DOHH2 (cell line): ENCODE data around the gene SEMA3E.

Experiments
- H3F3A ChIP-seq: fragments of 200-600 bp; sonication (generic), shearing (Covaris generic); 2 replicates; pipeline ENCODE4 v1.6.0; 2016; ENCODE audit warnings: antibody characterized with exemption, mild to moderate bottlenecking; ENCODE audit not compliant: control insufficient read depth, insufficient read depth
- H3K27ac ChIP-seq: fragments of 200-600 bp; sonication (generic); 2 replicates; pipeline ENCODE4 v1.5.1; 2014; ENCODE audit warnings: low read depth, mild to moderate bottlenecking, low read length, moderate library complexity
- H3K27me3 ChIP-seq: fragments of 200-600 bp; sonication (generic); 2 replicates; pipeline ENCODE4 v1.6.1; 2014; ENCODE audit warnings: mild to moderate bottlenecking, low read length, mixed read lengths; ENCODE audit not compliant: control insufficient read depth
- H3K36me3 ChIP-seq: fragments of 200-600 bp; sonication (generic); 2 replicates; pipeline ENCODE4 v1.6.1; 2014; ENCODE audit warnings: mild to moderate bottlenecking, low read length, moderate library complexity, mixed read lengths; ENCODE audit not compliant: control insufficient read depth
- H3K4me1 ChIP-seq: fragments of 200-600 bp; sonication (generic); 2 replicates; pipeline ENCODE4 v1.6.1; 2014; ENCODE audit warnings: mild to moderate bottlenecking, low read length, mixed read lengths; ENCODE audit not compliant: control insufficient read depth
- H3K4me2 ChIP-seq: fragments of 200-600 bp; sonication (generic); 2 replicates; pipeline ENCODE4 v1.6.0; 2014; ENCODE audit warnings: mild to moderate bottlenecking, low read length, moderate library complexity
- H3K4me3 ChIP-seq: fragments of 200-600 bp; sonication (generic); 2 replicates; pipeline ENCODE4 v1.5.1; 2014; ENCODE audit warnings: mild to moderate bottlenecking, low read length, mixed read lengths
- H3K79me2 ChIP-seq: fragments of 200-600 bp; sonication (generic); 2 replicates; pipeline ENCODE4 v1.6.1; 2014; ENCODE audit warnings: mild to moderate bottlenecking, low read length, mixed read lengths; ENCODE audit not compliant: control insufficient read depth
- H3K9me2 ChIP-seq: fragments of 200-600 bp; sonication (generic); replicated peaks from 2 replicates; pipeline ENCODE4 v1.6.1; 2014; ENCODE audit warnings: mild to moderate bottlenecking, low read length, mixed read lengths; ENCODE audit not compliant: control insufficient read depth
- H3K9me3 ChIP-seq: fragments of 200-600 bp; sonication (generic); 2 replicates; pipeline ENCODE4 v1.6.1; 2014; ENCODE audit warnings: antibody characterized with exemption, low read length, mixed read lengths; ENCODE audit not compliant: control insufficient read depth, insufficient read depth
- H4K20me1 ChIP-seq: fragments of 200-600 bp; sonication (generic); 2 replicates; pipeline ENCODE4 v1.6.0; 2014; ENCODE audit warnings: low read depth, mild to moderate bottlenecking, antibody characterized with exemption, low read length, moderate library complexity; ENCODE audit not compliant: control insufficient read depth, insufficient read depth
- EZH2phosphoT487 ChIP-seq: fragments of 200-600 bp; sonication (generic); IDR thresholded peaks from 2 replicates; pipeline ENCODE4 v1.6.1; 2017; ENCODE audit warnings: borderline replicate concordance, mild to moderate bottlenecking, antibody characterized with exemption, low read length, moderate library complexity, mixed read lengths
- TF ChIP-seq, protein P1 (sequence below): fragments of 200-600 bp; sonication (generic); IDR thresholded peaks from one replicate; pipeline ENCODE4 v1.5.1; 2014; ENCODE audit warnings: antibody characterized with exemption, mild to moderate bottlenecking, low read depth, low read length; ENCODE audit not compliant: poor library complexity, severe bottlenecking

Gene SEMA3E

DNA sequence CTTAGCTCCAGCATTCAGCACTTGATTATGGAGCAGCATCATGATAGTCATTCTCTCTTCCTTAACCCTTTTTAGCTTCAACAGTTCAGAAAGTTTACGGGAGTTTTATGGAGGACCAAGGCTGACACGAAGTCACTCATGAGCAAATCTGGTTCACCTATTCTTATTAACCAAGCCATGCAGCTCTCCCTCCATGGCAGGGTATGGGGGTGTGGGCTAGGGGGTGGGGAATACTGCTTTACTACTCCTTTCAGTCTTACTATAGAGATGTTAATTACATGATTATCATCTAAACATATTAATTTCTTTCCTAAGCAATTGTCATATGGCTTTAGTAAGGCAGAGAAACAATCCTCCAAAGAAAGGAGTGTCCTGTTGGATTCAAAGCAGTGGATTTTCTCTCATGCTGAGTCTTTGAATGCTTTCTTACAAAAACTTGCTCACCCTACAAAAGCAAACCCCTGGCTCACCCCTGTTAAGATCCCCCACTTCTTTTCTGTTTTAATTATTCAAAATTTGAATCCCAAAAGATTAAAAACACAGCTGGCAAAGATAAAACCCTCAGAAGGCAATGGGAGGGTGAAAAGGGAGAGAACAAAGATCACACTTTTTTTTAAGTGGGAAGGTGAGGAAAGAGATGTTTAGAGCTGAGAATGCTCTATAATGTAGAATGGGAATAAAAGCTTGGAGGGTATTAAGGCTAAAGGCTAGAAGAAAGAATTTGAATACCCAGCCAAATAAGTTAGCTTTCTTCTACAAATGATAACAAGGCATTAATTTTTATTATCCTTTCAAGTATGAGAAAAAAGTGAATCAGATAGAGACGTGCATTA is 46.4 kb upstream of the SEMA3E start:
- Histone ChIP-seq H4K20me1 (no peaks in the 10 kb centered on the region), H3K9me2 (no peaks in the 10 kb centered on the region), H3K27me3 (no peaks in the 10 kb centered on the region), H3K36me3 (no peaks in the 10 kb centered on the region), H3F3A (no peaks in the 10 kb centered on the region), H3K4me1 (no peaks in the 10 kb centered on the region), H3K79me2 (no peaks in the 10 kb centered on the region), H3K9me3 (no peaks in the 10 kb centered on the region), H3K4me3 (no peak overlapping the region), H3K27ac (no peak overlapping the region), H3K4me2 (no peak overlapping the region)
- TF ChIP-seq EZH2phosphoT487, result no peak
- TF ChIP-seq, protein P1, sequence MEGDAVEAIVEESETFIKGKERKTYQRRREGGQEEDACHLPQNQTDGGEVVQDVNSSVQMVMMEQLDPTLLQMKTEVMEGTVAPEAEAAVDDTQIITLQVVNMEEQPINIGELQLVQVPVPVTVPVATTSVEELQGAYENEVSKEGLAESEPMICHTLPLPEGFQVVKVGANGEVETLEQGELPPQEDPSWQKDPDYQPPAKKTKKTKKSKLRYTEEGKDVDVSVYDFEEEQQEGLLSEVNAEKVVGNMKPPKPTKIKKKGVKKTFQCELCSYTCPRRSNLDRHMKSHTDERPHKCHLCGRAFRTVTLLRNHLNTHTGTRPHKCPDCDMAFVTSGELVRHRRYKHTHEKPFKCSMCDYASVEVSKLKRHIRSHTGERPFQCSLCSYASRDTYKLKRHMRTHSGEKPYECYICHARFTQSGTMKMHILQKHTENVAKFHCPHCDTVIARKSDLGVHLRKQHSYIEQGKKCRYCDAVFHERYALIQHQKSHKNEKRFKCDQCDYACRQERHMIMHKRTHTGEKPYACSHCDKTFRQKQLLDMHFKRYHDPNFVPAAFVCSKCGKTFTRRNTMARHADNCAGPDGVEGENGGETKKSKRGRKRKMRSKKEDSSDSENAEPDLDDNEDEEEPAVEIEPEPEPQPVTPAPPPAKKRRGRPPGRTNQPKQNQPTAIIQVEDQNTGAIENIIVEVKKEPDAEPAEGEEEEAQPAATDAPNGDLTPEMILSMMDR, result no peak

DNA sequence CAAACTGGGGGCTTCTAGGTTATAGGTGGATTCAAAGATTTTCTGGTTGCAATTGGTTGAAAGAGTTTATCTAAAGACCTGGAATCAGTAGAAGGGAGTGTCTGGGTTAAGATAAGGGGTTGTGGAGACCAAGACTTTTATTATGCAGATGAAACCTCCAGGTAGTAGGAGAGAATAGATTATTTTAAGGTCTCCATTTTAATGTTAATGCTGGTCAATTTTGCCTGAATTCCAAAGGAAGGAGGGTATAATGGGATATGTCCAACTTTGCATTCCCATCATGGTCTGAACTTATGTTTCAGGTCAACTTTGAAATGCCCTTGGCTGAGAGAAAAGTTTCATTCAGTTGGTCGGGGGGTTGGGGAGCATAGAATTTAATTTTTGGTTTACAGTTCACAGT is 44.3 kb upstream of the SEMA3E start:
- Histone ChIP-seq H3K4me1 (no peaks in the 10 kb centered on the region), H3K27ac (no peak overlapping the region), H3F3A (no peaks in the 10 kb centered on the region), H3K9me3 (no peaks in the 10 kb centered on the region), H3K9me2 (no peaks in the 10 kb centered on the region), H3K4me2 (no peak overlapping the region), H3K36me3 (no peaks in the 10 kb centered on the region), H4K20me1 (no peaks in the 10 kb centered on the region), H3K27me3 (no peaks in the 10 kb centered on the region), H3K4me3 (no peak overlapping the region), H3K79me2 (no peaks in the 10 kb centered on the region)
- no peak for TF ChIP-seq EZH2phosphoT487
- TF ChIP-seq, protein P1, result no peak

DNA sequence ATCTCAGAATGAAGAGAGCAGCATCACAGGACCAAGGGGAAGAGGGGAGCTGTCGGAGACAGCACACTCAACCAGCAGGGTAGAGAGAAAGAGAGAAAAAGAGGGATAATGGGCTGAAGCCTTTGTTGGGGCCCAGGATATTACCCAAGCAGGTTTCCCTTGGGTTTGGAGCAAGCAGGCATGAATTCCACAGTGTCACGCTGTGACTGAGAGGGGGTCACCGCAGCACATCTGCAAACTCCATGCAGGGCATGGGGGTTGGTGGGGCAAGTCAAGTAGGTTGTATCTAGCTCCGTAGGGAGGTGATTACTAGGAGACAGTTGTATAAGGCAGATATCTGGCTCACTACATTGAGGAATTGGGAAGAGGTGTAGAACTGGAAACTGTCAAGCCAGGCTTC is 42.2 kb upstream of the SEMA3E start:
- no peaks in the 10 kb centered on the region for H3K9me3 ChIP-seq
- H3K4me3 ChIP-seq, result no peak overlapping the region
- H3K4me2 ChIP-seq, result no peak overlapping the region
- H3K27ac ChIP-seq, result no peak overlapping the region
- H3F3A ChIP-seq, result no peaks in the 10 kb centered on the region
- no peaks in the 10 kb centered on the region for H3K4me1 ChIP-seq
- H3K9me2 ChIP-seq, result no peaks in the 10 kb centered on the region
- TF ChIP-seq, protein P1, result no peak
- no peak for TF ChIP-seq EZH2phosphoT487
- H3K79me2 ChIP-seq, result no peaks in the 10 kb centered on the region
- H3K27me3 ChIP-seq, result no peaks in the 10 kb centered on the region
- no peaks in the 10 kb centered on the region for H4K20me1 ChIP-seq
- H3K36me3 ChIP-seq, result no peaks in the 10 kb centered on the region
